ENCODE measurements around the gene ALDOC.

DNA sequence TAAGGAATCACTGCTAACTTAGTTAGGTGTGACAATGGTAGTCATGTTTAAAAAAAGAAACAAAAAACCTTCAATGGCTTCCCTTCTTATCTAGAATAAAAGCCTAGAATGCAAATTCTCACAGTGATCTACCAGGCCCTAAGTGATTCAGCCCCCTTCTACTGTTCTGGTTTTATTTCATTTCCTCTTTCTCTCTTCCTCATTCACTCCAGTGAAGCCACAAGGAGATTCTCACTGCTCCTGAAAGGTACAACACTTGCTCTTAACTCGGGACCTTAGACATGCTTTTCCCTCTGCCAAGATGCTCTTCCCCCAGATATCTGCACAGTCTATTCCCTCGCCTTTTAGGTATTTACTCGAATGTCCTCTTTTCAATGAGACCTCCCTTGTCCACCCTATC, 9.1 kb downstream of the ALDOC start:
- TF ChIP-seq, protein P1, sequence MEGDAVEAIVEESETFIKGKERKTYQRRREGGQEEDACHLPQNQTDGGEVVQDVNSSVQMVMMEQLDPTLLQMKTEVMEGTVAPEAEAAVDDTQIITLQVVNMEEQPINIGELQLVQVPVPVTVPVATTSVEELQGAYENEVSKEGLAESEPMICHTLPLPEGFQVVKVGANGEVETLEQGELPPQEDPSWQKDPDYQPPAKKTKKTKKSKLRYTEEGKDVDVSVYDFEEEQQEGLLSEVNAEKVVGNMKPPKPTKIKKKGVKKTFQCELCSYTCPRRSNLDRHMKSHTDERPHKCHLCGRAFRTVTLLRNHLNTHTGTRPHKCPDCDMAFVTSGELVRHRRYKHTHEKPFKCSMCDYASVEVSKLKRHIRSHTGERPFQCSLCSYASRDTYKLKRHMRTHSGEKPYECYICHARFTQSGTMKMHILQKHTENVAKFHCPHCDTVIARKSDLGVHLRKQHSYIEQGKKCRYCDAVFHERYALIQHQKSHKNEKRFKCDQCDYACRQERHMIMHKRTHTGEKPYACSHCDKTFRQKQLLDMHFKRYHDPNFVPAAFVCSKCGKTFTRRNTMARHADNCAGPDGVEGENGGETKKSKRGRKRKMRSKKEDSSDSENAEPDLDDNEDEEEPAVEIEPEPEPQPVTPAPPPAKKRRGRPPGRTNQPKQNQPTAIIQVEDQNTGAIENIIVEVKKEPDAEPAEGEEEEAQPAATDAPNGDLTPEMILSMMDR (conservative IDR thresholded peaks at IDR 0.05 in 1 of 2, IDR thresholded peaks at IDR 0.05 in 1 of 2; ENCODE audit: extremely low read depth in 1 of 2, insufficient read depth in 1 of 2, low read depth in 1 of 2, low read length in 2 of 2), result no peak
- no peak for TF ChIP-seq EZH2 (IDR thresholded peaks at IDR 0.05; ENCODE audit: borderline replicate concordance, low read length)

Data from mammary epithelial cell (primary cell).